GM08714 (cell line): Measurements from ENCODE around the gene ZNF385C.

Source experiments
- H3K4me3 ChIP-seq: fragments of 200-500 bp; sonication (Bioruptor generic); 2 replicates; pipeline ENCODE4 v1.5.1; 2014; ENCODE audit warnings: mild to moderate bottlenecking, low read length, inconsistent platforms
- ZNF274 ChIP-seq: IDR thresholded peaks from 2 replicates; pipeline ENCODE4 v1.6.1; 2012; ENCODE audit warnings: mild to moderate bottlenecking, low read depth, low read length

Gene ZNF385C

DNA sequence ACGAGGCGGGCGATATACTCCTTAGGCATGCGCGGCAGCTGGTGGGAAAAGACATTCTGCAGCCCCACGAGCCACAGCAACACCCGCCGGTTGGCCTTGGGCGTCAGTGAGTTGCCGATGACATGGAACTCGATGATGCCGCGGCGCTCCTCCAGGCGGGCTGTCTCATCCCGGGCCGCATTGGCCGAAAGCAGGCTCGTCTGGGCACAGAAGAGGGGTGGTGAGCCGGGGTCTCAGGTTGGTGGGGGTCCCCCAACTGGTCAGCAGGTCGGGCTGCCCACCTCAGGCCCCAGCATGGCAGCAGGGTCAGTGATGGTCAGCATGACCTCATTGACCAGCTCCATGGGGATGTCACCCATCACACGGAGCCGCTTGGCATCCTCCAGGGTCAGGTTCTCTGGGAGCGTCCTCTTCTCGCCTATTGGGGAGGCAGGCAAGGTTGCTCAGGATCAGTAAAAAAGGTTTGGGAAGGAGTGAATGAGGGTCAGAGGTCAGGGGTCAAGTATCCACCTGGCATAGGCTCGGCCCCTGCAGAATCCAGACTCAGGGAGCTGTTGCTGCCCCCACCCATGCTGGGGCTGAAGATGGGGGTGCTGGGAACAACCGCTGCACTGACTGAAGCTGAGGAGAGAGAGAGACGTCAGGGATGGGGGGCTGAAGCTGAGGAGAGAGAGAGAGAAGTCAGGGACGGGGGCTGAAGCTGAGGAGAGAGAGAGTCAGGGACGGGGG, 19.3 kb upstream of the ZNF385C start:
- no peak overlapping the region for H3K4me3 ChIP-seq
- TF ChIP-seq ZNF274 = no peak

DNA sequence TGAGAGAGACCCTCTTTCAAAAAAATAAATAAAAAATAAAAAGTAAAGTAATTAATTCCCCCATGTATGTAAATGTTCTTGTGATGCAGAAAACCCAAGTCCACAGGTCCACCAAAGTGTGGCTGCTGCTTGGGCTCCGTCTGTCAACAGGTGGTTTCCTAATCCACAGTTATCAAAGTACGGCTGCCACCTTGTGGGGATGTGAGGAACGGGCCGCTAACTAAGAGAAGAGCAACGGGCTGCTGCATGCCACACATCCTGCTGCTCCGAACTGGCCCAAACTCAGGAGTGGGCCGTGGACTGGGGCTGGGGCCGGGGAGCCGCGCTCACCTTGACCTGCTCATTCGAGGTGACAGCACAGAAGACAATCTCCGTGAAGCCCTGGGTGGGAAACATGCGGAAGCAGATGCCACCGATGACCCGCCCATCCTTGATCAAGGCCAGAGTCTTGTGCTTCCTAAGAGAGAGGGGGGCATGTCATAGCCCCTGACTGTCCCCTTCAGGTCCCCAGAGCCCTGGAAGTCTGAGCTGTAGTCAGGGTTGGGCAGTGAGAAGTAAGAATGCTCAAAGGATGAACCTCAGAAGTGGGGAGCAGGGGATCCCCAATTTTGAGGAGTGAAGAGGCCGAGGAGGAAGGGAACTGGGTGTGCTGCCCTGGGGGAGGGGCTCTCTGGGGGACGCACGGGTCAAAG, 18.6 kb upstream of the ZNF385C start:
- no peak overlapping the region for H3K4me3 ChIP-seq
- TF ChIP-seq ZNF274 = no peak

DNA sequence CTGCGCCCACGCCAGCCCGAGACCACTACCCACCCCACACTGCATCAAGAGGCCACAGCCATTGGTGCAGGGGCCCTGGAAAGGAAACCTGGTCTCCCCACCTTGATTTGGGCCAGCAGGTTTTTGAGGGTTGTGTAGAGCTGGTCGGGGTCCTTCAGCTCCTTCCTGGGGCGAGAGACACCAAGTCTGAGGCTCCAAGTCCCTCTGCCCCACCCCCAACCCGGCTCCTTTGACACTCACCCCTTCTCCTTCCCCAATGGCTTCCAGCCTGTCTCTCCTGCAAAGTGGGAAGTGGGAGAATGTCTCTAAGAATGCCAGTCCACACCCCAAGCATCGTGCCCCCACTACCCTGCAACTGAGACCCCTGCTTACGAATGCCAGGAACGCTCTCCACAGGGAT, 15.8 kb upstream of the ZNF385C start:
- TF ChIP-seq ZNF274 = no peak
- no peak overlapping the region for H3K4me3 ChIP-seq

DNA sequence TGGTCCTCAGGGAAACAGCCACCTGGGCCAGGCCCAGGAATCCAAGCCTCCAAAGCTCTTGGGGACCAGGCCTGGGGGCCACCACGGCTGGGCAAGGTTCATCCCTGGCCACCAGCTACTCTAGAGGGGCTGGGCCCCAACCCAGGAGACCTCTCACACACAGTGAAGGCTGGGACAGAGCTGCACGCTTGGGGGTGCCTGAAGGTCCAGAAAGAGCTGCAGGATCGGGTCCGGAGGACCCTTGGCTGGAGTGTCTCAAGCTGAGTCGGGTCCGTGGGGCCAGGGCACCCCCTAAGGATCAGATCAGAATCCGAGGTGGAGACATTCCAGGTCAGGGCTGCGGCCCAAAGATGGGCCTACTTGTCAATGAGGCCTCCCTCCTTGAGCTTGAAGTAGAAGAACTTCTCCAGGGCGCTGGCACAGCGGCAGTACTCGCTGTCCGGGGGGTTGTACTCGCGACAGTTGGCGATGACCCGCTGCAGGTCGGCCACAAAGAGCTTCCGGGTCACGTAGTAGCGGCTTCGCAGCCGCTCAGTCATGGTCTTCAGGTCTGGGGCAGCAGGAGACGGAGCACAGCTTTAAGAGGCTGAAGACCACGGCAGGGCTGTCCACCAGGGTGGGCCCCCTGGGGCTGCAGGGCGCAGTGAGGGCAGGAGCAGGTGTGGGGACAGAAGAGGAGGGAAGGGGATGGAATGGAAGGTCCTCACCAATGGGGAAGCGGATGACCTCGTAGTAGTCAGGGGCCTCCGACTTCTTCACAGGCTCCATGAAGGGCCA, 15.2 kb upstream of the ZNF385C start:
- H3K4me3 ChIP-seq = no peak overlapping the region
- no peak for TF ChIP-seq ZNF274

DNA sequence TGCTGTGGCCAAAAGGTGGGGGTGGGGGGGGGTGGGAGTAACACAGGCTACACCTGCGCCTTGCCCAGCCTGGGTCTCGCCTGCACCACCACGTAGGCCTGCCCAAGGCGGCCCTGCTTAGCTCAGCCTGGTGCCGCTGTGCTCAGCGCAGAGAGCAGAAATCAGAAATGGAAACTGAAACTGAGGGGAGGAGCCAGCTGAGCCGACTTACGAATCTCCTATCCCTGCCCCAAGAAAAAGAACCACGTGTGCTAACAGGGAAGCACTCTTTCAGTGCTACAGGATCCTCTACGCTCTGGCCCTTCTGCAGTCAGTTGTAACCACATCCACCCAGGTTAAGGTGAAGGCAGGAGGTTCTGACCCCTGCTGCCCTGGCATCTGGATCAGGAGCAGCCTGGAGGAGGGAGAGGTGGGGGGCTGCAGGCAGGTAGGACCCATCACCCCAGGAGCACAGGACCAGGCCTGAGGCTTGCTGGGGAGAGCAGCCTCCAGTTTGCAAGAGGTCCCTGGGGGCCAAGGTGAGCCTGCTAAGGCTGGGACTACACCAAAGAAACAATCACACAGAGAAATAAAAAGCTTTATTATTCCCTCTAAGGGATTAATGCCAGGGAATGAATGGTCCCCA, 14.4 kb upstream of the ZNF385C start, which contains the start of gene DHX58:
Gene DHX58, minus strand, starts transcription at position 163 of the 625 bp plus-strand sequence. CDS start 822 bp downstream, outside the sequence.
- TF ChIP-seq ZNF274 = no peak
- H3K4me3 ChIP-seq = peak within 1 kb of the TSS; percentile 55; the same call in 1 of the 2 replicates

DNA sequence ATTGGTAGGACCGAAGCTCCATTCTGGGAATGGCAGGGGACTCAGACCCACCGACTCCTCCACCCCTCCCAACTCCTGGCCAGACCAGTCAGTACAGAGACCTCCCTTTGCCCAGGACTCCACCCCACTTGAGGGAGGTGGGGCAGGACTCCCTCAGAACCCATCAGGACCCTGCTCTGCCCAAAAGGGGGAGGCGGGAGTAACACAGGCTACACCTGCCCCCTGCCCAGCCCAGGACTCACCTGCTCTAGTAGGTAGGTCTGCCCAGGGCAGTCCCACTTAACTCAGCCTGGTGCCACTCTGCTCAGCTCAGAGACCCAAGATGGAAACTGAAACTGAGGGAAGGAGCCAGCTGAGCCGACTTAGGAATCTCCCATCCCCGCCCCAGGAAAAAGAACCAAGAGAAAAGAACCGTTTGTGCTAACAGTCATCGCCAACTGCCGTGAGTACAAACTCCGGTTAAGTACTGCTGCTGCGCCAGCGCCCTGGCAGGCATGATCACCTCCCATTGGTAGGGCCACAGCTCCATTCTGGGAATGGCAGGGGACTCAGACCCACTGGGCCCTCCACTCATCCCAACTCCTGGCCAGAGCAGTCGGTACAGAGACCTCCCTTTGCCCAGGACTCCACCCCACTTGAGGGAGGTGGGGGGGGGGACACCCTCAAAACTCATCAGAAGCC, 13.7 kb upstream of the ZNF385C start:
- peak overlapping the region; percentile 55; the same call in 1 of the 2 replicates for H3K4me3 ChIP-seq

DNA sequence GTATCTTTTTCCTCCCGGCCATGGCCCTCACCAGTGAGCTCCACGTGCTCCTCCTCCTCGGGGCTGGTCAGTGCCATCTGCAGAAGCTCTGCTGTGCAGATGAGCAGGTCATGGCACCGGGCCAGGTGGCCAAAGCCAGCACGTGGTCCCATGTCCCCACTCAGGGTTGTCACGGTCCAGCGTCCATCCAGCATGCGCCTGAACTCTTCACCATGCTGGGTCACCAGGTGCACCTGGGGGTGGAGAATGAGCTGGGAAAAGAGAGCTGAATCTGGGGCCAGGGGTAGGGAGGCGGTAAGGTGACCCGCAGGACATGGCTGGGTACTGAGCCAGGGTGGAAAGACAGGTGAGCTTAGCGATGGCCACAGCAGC, 13.0 kb upstream of the ZNF385C start:
- no peak for TF ChIP-seq ZNF274
- no peak overlapping the region for H3K4me3 ChIP-seq

More for the DNA sequence above, 13.7 kb upstream of the ZNF385C start:
- no peak for TF ChIP-seq ZNF274

DNA sequence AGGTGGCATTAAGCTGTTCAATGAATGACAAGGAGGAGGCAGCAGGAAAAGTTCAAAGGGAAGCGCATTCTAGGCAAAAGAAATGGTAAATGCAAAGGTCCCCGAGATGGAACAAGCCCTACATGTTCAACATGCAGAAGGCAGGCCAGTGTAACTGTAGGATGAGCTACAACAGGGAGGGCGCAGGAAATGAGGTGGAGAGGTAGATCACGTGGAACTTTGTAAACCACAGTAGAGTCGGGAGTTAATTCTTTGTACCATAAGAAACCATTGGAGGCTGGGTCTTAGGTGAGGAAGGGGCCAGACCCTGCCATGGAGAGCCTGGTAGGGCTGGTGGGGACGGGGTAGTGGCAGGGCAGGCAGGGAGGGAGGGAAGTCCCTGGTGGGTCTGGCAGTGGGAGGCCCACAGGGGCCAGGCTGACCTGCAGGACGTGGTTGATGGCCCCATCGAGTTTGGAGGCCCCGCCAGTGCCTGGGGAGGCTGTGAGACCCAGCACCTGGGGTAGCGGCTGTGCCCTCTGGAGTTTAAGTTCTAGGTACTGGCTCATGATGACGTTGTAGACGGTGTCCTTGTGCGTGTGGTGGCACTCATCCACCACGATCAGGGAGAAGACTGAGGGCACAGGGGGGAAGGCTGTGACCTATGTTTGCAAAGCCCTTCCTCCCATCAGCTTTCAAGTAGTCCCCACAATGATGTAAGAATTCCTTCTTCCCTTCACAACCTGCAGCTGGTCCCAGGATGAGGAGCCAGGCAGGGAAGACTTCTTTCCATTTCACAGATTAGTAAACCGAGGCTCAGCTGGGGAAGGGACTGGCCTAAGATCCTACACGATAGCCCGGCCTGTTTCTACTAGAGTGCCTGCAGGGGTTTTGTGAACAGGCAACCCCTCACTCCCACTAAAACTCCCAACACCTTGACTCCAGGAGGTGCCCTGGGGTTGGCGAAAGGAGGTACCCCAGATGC, 12.3 kb upstream of the ZNF385C start:
- no peak for TF ChIP-seq ZNF274
- H3K4me3 ChIP-seq = no peak overlapping the region

DNA sequence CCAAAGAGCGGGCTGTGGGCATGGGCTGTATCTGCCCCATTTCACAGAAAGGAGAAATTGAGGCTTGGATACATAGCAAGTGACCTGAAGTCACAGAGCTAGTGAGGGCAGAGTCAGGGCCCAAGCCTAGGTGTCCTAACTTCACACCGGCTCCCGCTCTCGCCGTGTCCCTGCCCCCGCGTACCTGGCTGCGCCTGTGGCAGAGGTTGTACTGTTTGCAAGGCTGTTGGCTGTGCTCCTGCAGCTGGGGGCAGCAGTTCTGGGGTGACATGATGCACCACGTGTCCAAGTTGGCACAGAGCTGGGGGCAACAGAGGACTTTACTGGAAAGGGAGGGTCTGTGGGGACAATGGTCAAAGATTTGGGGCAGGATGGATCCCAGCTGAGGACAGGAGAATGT, 10.8 kb upstream of the ZNF385C start:
- H3K4me3 ChIP-seq = no peak overlapping the region
- no peak for TF ChIP-seq ZNF274

DNA sequence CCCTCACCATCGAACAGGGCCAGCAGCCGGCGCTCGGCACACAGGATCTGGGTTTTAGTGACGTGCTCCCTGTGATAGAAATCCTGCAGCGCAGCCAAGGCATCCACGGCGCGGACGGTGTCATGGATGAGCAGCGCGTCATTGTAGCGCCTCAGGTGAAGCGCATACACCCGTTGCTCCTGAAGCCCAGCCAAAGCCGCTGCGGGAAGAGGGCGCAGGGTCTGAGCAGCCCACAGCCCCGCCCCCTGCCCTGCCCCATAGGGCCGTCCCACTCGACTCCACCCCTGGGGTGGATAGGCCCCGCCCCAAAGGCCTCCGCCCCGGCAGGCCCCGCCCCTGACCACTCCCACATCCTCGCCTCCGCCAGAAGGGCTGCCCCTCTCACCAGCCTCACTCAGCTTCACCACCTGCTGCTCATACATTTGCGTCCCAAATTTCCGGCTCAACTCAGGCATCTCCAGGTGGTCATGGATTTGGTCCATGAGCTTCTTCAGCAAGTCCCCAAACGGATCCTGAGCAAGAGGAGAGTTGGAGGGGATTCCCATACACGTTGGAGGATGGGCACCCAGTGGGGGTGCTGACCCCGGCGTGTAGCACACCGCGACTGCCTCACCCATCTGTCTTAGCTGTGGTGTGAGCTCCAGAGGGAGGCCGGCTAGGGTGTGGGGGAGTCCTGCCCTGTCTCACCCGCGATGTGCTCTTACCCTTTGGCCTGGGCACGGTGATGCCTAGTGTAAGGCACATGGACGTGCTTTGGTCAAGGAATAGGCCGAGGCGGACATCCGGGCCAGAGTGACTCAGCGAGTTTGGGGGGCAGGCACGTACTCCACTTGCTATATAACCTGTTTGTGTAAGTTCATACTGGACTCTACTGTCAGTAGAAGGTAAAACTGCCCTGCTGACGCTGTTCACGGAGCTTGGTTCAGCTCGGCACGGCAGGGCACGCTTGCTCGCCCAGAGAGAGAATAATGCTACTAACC, 9.6 kb upstream of the ZNF385C start:
- H3K4me3 ChIP-seq = no peak overlapping the region
- no peak for TF ChIP-seq ZNF274

DNA sequence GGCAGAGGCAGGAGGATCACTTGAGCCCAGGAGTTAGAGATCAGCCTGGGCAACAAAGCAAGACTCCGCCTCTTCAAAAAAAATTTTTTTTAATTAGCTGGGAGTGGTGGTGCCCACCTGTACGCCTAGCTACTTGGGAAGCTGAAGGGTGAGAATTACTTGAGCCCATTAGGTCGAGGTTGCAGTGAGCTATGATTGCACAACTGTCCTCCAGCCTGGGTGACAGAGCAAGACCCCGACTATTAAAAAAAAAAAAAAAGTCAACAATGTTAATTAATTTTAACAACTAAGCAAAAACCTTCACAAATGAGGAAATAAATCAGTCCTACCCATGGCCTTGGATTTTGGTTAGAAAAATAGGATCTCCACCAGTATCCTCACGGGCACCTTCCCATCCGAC, 8.9 kb upstream of the ZNF385C start:
- no peak for TF ChIP-seq ZNF274
- no peak overlapping the region for H3K4me3 ChIP-seq
